HL-60 (cell line): Measurements from ENCODE around the gene MAMSTR.

ENCODE experiments used
- CTCF ChIP-seq: IDR thresholded peaks from one replicate; pipeline ENCODE4 v1.5.1; 2011; ENCODE audit warnings: low read length, control low read depth, inconsistent platforms; ENCODE audit not compliant: insufficient read depth
- GABPA ChIP-seq: IDR thresholded peaks from 2 replicates; pipeline ENCODE4 v1.6.1; 2012; ENCODE audit warnings: low read depth

GRCh38 chr19:48756686-48757085 lies 37.2 kb upstream of the MAMSTR start:
- TF ChIP-seq CTCF: no peak
- TF ChIP-seq GABPA: no peak
